K562 (cell line): ENCODE data around the gene FRMD1. TPM values are rescaled to one million over a fixed set of nuclear protein-coding genes. Genes with fewer than 3 reads are reported as not detected.

Experiments
- HNRNPLL ChIP-seq: fragments of 200-400 bp; formaldehyde crosslinking; IDR thresholded peaks from 2 replicates; pipeline ENCODE4 v1.6.1; 2017; ENCODE audit warnings: low read length, low read depth, mild to moderate bottlenecking; ENCODE audit not compliant: poor library complexity, severe bottlenecking
- NEUROD1 ChIP-seq: fragments of 150-350 bp; IDR thresholded peaks from 2 replicates; pipeline ENCODE4 v1.6.1; 2014; ENCODE audit warnings: borderline replicate concordance, low read length, low read depth; ENCODE audit not compliant: partially characterized antibody
- ZNF639 ChIP-seq, 2 experiments: fragments of 200-800 bp in 1 of 2; sonication (Bioruptor generic) in 1 of 2; sonication (generic) in 1 of 2; formaldehyde crosslinking in 1 of 2; IDR thresholded peaks in 1 of 2; conservative IDR thresholded peaks in 1 of 2; 2 replicates each; pipeline versions ENCODE4 v1.5.0 to v1.6.1; 2016 to 2020; ENCODE audit warnings: missing compliant biosample characterization in 1 of 2, missing genetic modification characterization in 1 of 2, missing genetic modification reagents in 1 of 2
- ZNF707 ChIP-seq: fragments of 250-450 bp; sonication (Bioruptor Pico); conservative IDR thresholded peaks from 2 replicates; pipeline ENCODE4 v1.8.0; 2022; ENCODE audit warnings: inconsistent platforms, mild to moderate bottlenecking, moderate library complexity
- polyA plus RNA-seq, 8 experiments: library from polyadenylated mRNA; depleted of rRNA in 4 of 8; stranded (reverse) in 5 of 8; unstranded in 3 of 8; fragments of >200 nt; fragmentation: Nextera tagmentation in 2 of 8; fragmentation: Illumina TruSeq in 1 of 8; extraction: Ambion mirVana in 2 of 8; extraction: Trizol in 1 of 8; gene quantifications; 2 replicates each; pipeline versions ENCODE4 v1.2.1 to v1.2.3, GENCODE V29; 2011 to 2014; ENCODE audit warnings: inconsistent platforms in 1 of 8, missing spikeins in 1 of 8
- total RNA-seq, 7 experiments: library from RNA; depleted of rRNA in 6 of 7; stranded (reverse); fragments of >200 nt in 6 of 7; fragmentation: Illumina TruSeq in 2 of 7; extraction: Trizol in 2 of 7; gene quantifications; 2 replicates each; pipeline versions ENCODE4 v1.2.1 to v1.2.3, GENCODE V29; 2011 to 2021; ENCODE audit warnings: low replicate concordance in 1 of 7
- TF ChIP-seq, protein P1 (sequence below): fragments of 200-800 bp; sonication (Bioruptor generic); IDR thresholded peaks from 2 replicates; pipeline ENCODE4 v1.6.1; 2016; ENCODE audit warnings: missing genetic modification characterization, missing compliant biosample characterization
- TF ChIP-seq, protein P2 (sequence below): fragments of 250-450 bp; sonication (Bioruptor Pico); IDR thresholded peaks from 2 replicates; pipeline ENCODE4 v1.4.0; 2020
- TF ChIP-seq, protein P3 (sequence below): fragments of 450-650 bp; conservative IDR thresholded peaks from 2 replicates; pipeline ENCODE4 v1.6.1; 2016; ENCODE audit warnings: missing genetic modification characterization, low read depth, mild to moderate bottlenecking, control low read depth, missing compliant biosample characterization

The FRMD1 gene
- total and polyA plus RNA-seq, 9 of the 15 experiments (the other 6 are each of a cell fraction or from before 2014, with no cell fraction given), result 0.01 to 0.04 (median 0.01) TPM; not detected in 6

DNA sequence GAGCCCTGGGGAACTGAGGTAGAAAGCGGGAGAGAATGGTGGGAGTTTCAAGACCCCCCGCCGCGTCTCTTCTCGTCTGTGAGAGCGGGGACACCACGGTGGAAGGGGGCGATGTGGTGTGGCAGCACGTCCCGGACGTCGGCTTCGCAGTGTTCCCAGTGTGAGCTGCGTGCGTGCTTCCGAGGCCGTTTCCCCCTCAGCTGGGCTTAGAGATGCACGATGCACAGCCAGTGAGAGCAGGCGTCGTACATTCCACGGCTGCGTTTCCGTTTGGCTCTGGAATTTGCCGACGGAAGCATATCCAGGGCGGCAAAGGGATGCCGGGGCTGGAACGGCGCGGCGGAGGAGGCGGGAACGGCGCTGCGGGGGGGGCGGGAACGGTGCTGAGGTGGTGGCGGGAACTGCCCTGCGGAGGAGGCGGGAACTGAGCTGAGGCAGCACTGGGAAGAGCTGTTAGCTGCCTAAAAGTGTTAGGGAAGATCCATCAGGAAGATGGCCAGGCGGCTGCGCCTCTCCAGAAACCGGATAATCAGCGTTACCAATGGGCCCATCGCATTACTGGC is 43.8 kb downstream of the FRMD1 start (continued):
- TF ChIP-seq HNRNPLL (no peak), ZNF639 (CRISPR knock-in tag; conservative IDR thresholded peaks at IDR 0.05 in 1 of 2, IDR thresholded peaks at IDR 0.05 in 1 of 2) (peak in 1 of 2 experiments; percentile 23; a peak in 2 of 4 replicates), ZNF707 (CRISPR knock-in tag) (no peak), NEUROD1 (no peak)
- TF ChIP-seq, protein P1, sequence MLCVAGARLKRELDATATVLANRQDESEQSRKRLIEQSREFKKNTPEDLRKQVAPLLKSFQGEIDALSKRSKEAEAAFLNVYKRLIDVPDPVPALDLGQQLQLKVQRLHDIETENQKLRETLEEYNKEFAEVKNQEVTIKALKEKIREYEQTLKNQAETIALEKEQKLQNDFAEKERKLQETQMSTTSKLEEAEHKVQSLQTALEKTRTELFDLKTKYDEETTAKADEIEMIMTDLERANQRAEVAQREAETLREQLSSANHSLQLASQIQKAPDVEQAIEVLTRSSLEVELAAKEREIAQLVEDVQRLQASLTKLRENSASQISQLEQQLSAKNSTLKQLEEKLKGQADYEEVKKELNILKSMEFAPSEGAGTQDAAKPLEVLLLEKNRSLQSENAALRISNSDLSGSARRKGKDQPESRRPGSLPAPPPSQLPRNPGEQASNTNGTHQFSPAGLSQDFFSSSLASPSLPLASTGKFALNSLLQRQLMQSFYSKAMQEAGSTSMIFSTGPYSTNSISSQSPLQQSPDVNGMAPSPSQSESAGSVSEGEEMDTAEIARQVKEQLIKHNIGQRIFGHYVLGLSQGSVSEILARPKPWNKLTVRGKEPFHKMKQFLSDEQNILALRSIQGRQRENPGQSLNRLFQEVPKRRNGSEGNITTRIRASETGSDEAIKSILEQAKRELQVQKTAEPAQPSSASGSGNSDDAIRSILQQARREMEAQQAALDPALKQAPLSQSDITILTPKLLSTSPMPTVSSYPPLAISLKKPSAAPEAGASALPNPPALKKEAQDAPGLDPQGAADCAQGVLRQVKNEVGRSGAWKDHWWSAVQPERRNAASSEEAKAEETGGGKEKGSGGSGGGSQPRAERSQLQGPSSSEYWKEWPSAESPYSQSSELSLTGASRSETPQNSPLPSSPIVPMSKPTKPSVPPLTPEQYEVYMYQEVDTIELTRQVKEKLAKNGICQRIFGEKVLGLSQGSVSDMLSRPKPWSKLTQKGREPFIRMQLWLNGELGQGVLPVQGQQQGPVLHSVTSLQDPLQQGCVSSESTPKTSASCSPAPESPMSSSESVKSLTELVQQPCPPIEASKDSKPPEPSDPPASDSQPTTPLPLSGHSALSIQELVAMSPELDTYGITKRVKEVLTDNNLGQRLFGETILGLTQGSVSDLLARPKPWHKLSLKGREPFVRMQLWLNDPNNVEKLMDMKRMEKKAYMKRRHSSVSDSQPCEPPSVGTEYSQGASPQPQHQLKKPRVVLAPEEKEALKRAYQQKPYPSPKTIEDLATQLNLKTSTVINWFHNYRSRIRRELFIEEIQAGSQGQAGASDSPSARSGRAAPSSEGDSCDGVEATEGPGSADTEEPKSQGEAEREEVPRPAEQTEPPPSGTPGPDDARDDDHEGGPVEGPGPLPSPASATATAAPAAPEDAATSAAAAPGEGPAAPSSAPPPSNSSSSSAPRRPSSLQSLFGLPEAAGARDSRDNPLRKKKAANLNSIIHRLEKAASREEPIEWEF (CRISPR knock-in tag), result no peak
- TF ChIP-seq, protein P2, sequence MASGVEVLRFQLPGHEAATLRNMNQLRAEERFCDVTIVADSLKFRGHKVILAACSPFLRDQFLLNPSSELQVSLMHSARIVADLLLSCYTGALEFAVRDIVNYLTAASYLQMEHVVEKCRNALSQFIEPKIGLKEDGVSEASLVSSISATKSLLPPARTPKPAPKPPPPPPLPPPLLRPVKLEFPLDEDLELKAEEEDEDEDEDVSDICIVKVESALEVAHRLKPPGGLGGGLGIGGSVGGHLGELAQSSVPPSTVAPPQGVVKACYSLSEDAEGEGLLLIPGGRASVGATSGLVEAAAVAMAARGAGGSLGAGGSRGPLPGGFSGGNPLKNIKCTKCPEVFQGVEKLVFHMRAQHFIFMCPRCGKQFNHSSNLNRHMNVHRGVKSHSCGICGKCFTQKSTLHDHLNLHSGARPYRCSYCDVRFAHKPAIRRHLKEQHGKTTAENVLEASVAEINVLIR (CRISPR knock-in tag), result no peak
- TF ChIP-seq, protein P3, sequence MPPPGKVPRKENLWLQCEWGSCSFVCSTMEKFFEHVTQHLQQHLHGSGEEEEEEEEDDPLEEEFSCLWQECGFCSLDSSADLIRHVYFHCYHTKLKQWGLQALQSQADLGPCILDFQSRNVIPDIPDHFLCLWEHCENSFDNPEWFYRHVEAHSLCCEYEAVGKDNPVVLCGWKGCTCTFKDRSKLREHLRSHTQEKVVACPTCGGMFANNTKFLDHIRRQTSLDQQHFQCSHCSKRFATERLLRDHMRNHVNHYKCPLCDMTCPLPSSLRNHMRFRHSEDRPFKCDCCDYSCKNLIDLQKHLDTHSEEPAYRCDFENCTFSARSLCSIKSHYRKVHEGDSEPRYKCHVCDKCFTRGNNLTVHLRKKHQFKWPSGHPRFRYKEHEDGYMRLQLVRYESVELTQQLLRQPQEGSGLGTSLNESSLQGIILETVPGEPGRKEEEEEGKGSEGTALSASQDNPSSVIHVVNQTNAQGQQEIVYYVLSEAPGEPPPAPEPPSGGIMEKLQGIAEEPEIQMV (tag), result no peak
